HG03571 (cell line): ENCODE measurements around the gene KCNIP4.

Source experiments
- ATAC-seq: cut with Tn5 transposase; IDR thresholded peaks from one replicate; pipeline ENCODE4 v1.9.1; 2021; ENCODE audit not compliant: unreplicated experiment

The KCNIP4 gene

DNA sequence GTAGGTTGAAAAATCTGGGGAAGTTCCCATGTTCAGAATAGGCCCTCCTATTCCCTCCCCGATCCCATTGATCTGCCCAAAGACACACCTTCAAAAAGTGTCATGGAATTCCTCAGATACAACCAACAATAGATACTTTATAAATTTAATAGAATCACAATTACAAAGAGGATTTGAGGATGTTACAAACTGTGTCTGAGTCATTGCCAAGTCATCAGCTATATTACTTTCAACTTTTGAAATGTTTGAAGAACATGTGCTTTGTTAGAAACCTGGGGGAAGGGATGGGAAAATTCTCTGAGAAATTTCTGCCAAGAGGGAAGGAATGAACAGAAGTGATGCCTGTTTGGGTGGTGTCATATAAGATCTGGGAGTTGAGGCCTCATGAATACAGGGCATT, 46.7 kb downstream of the KCNIP4 start:
- no peak for ATAC-seq

DNA sequence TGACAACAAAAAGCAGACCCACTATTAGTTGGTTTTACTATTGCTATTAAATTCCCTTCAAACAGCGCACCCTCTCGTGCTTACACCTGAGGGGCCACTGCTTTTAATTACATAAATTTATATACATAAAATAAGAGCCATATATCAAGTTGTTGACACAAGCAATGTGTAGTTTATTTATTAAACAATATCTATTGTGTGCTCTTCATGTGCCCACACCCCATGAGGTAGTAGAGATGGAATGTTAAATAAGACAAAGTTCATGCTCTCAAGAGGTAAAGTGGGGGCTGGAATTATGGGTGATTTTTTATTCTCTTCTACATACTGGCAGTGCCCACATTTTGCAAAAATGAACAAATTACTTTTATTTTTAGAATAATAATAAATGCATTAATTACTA, 47.3 kb downstream of the KCNIP4 start:
- ATAC-seq: no peak

DNA sequence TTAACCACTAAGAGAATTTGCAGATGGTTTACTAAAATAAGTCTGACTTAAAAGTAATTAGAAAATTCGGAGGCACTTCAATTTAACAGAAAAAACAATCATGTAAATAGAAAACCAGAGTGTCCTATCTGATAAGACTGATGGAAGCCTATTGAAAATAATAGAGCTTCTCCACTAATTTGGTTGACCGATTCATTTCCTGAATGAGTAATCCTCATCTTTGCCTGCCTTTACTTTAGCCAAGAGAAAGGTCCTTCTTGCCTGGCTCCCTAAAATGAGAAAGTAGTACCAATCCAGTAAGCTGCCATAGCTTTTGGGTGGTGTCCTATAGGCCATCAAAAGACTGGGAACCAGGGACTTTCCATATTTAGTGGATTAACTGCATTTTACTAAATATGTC, 48.4 kb downstream of the KCNIP4 start:
- no peak for ATAC-seq

DNA sequence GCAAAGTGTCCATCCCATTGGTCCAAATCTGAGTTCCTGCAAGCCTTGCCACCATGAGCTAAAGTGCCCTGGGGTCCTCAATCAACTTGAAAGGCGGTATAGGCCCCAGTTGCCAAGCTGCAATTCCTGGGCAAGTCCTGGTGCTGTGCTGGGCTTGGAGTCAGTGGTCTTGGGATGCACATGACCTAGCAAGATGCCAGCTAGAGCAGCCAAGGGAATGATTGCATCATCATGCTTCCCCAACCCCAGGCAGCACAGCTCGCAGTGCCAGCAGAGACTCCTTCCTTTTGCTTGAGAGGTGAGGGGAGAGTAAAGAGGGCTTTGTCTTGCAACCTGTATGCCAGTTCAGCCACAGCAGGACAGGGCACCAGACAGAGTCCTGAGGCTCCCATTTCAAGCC, 50.5 kb downstream of the KCNIP4 start:
- ATAC-seq: no peak

DNA sequence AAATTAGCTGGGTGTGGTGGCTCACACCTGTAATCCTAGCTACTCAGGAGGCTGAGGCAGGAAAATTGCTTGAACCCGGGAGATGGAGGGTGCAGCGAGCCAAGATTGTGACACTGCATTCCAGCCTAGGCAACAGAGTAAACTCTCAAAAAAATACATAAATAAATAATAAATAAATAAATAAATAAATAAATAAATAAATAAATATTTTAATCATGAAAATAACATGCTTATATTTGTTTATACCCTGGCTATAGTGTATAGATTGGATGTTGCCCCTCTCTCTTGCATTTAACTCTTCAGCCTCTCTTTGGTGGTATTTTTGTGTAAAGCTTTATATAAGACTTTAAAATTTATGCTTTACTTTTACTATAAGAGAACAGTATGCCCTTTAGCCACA, 51.8 kb downstream of the KCNIP4 start:
- ATAC-seq: no peak

DNA sequence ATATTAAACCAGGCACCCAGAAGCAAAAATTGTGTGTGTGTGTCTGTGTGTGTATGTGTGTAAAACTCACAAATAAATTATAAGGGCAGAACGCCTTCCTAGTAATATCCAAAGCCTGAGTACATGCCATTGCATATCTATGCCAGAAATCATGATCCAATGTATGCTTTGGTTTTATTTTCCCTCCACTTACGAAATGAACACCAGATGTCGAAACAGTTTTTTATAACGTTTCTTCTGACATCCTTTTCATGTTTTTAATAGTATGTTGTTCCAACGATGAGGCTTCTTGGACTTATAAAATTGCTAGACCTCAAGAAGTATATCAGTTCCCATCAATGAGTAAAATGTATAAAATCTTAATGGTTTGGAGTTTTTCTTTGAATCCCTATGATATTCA, 55.4 kb downstream of the KCNIP4 start:
- no peak for ATAC-seq

DNA sequence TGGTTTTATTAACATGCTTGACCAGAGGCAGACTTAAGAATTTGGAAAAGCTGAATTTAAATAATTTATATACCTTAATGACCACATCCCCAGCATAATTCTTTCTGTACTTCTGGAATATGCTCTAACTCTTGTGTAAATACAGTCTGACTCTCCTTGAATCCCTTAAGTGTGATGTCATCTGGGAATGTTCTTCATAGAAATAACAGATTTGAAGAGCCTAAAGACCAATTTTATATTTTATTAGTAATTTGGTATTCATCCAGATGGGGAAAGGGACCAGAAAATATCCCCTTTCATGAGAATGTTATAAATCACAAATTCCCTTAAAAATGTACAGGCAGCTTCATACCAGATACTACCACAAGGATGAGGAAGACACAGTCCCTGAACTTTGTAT, 58.3 kb downstream of the KCNIP4 start:
- no peak for ATAC-seq

DNA sequence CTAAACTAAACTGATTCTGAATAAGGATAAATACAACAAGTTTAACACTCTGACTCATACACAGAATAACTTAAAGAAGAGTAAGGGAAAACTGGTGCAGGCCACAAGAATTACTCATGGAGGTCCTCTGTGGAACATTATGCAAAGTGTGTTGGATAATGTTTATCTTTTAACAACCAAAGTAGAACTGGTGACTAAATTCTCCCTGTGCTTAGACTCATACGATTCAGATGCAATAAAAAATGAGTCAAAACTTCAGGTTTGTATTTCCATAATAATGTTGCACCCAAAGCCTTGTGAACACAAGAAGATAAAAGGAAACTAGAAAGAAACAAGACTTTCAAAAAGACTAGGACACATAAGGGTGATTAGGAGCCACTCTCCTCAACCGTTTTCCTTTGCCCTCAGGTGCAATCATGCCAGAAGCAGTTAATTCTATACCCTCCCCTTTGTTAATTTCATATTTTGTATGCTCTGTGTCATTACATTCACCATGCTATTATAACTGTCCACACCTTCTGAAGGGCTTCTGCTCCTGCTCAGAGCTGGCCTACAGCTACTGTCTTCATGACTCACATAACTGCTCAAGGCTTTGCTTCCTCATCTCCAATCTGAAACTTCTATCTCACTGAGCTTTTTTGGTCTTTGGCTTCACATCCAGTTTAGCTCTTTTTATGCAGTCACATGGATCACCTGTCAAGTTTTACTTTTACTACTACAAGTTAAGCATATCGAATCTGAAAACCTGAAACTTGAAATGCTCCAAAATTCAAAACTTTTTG, 60.2 kb downstream of the KCNIP4 start:
- no peak for ATAC-seq

DNA sequence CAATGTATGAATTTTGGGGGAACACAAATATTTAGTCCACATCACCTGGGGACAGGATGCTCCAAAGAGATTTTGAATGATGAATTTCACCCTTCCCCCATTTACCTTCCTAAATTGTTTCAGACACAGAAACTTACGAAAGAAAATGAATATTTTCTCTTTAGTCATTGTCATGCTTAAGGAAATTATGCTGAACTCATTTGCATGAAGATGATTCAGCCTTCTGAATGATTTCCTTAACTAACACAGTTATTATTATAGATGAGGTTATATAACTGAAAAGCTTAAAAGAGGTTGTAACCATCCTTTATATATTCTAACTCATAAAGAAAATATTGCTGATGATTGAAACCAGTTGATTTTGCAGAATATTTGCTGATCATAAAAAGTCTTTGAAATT, 61.1 kb downstream of the KCNIP4 start:
- no peak for ATAC-seq

DNA sequence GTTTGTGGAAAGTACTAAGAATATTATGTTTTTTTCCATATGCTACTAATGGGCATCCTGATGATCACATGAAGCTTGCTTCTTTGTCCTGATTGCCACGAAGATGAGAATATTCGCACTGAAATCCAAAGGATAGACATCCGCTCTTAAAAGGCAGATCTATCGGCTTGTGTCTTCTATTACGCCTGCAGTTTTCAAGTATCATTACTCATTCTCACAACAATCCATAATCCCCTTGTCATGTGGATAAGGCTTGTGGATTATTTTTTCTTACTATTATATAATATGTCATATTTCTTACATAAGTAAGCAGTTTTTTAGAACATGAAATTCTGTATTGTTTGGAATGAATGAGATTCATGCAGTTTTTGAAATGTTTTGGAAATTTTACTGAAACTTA, 62.8 kb downstream of the KCNIP4 start:
- ATAC-seq: no peak

DNA sequence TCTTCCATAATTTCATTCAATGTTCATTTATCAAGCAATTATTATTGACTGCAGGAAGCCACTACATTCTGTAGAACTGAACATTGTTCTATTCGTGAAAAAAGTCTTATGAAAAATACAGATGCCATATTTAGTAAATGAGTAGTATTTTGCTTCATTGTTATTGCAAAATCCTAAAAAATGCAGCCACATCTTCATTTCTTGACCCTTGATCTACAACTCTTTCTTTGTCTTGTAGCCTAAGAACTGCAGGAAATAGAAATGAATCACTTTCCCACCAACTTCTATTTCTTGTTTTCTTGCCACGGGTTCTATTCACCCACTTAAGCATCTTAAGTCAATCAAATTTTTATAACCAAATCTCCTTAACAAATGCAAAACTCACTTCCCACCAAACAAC, 63.3 kb downstream of the KCNIP4 start:
- ATAC-seq: no peak

DNA sequence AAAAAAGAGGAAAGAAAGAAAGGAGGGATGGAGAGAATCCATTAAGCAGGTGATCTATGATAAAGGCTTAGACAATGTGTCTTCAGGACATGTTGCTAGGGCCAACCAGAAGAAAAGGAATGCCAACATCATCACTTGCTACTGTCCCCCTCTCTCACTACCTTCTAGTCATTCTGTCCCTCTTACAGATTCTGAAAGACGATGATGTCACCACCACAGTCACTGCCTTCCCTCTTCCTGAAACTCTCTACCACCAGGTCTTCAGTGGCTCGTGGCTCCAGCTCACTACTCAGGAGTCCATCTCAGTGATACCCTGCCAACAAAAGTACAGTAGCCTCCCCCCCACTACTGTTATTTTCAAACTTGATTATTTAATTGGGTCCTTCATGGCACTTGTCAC, 64.0 kb downstream of the KCNIP4 start:
- no peak for ATAC-seq

DNA sequence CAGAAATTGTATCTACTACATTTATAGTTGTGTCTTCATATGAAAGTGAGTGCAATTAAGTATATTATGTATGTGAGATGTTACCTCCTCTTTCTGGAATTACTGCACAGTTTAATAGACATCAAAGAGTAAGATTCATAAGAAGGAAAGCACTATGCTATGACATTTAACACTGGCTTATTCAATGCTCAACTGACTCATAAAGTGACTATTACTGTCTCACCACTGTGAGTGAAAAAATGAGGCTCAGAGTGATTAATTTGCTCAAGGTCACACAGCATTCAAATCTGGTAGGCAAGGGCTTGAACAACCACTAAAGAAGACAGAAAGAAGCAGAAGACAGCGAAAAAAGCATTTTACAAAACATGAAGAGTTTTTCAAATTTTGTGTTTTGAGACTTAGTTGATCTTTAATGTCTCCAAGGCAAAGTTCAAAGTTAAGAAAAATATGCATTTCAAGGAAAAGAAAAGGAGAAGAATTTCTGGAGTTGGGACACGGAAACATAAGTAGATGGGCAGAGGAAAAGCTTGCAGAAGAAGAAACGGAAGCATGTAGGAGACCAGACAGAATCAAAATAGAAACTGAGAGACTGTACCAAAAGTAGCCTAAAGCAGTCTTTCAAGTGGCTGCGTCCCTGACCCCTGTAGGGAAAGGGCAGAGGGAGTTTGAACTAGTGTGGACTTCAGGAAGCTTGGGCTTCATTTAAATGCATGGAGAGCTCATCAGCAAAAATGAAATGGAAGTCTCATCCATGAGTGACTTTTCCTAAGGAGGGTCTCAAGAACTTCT, 66.3 kb downstream of the KCNIP4 start:
- ATAC-seq: no peak

DNA sequence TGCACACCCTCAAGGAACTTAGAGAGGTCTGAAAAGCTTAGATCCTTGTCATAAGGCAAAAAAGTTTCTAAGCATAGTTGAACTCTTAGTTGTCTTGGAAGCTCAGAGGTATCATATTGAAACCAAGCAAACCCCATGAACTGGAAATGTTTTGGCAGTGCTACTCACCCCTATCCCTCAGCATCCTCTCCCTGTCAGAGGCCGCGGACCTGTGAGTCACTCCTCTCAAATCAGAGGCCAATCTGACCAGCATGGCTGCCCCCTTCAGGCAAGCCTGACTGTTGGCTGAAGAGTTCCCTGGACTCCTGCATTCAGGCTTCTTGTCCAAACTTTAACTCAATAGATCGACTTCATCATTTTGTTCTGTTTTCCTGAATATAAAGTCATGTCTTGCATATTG, 69.4 kb downstream of the KCNIP4 start:
- no peak for ATAC-seq

DNA sequence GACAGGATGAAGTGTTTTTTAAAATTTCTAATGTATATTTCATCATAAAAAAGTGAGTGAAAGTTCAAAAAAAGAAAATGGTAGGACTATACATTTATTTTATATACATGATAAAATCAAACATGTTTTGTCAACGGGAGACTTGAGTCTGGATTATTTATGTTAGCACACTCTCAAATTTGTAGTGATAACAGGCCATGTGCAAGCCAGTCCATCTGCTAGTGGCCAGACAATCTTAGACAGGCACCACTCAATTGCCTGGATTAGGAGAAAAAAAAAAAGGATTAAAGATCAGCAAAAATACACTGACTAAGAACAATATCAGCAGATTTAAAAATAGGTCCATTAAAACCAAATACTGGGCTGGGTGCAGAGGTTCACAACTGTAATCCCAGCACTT, 71.9 kb downstream of the KCNIP4 start:
- no peak for ATAC-seq

DNA sequence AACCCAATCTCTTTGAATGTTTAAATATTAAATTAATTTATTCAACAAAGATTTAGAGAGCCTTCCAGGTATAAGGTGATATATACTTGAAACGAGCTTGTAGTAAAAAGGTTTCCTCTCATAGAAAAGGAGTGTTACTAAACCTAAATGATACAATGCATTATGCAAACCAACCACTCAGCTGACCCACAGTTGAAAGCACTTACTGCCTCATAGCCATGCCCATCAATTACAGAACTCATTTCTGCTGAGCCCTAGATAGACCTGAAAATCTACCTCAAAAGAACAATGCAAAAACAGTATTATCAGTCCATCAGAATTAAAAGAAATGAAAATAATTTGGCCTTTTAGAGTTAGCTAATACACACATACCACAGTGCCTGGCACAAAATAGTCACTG, 75.4 kb downstream of the KCNIP4 start:
- no peak for ATAC-seq

DNA sequence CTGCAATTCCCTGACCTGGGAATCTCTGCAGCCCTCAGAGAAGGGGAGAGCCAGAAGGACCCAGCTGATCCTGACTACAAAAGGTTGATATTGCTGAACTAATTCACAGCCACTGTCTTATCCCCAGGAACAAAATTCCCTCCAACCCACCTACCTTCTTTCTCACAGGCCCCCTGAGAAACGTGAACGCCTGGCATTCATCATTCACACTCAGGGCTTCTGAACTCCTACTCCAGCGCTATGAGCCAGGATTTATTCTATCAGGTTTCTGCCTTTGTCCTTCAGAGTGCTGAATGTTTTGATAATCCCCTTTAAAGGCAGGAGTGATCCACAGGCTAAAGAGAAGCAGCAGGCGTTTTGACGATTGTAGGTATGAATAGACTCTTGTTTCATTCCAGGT, 76.5 kb downstream of the KCNIP4 start:
- no peak for ATAC-seq

DNA sequence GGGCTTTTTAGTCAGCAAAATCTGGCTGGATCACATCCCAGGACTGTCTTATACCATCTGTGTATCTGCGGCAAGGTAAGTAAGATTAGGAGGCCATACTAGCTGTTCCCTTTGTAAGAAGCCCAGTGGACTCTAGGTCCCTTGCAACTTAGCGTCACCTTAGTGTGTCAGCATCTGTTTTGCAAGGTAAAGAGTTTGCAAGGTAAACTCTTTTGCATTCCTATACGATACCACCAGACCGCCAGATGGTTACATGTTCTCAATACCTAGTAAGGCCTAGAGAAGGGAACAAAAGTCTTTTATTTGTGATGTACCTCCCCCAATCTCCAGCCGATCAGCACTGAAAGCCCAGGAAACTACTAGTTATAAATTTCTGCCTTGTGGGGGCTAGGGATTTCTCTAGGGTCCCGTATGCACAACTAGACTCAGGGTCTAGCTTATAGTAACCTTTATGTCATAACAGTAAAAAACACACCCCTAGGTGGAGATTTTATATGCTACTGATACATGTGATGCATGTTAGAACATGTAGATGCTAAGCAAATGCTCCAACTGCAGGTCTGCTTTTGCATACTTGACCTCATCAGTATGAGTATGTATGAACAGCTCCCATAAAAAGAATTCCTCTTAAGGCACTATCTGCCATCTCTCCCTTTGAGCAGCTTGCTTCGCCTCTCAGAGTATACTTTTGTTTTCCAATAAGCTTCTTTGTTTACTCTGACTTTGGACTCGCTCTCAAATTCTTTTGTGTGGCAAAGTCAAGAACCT, 78.4 kb downstream of the KCNIP4 start:
- no peak for ATAC-seq

DNA sequence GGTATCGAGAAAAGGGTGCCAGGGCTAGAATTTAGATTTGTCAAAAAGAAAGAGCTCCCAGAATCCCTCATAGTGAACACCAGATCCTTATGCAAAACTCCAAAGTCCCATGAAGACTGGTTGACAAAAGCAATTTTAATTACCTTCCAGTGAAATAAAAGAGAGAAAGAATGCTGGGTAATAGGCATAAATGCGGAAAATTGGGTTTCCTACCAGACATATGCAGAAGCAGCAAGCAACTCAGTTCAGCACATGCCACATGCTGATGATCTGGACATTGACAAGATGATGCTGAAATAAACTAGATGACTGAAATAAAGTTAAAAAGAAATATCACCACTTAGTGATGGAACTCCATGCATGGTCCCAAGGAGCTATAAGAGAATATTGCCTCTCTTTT, 83.9 kb downstream of the KCNIP4 start:
- ATAC-seq: no peak

DNA sequence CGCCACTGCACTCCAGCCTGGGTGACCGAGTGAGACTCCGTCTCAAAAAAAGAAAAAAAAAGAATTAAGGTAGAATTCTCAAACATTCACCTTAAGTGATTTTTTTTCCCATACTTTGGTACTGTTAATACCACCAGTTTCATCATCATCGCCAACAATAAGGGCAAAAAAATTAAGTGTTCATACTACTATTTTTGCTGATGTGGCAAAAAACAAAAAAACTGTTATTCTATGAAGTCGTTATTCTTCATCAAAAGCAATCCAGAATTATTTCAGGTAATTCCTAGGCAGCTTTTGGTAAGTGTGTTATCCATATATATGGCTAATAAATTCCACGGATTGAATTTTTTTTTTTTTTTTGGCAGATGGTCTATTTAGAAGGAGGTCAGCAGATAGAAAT, 85.7 kb downstream of the KCNIP4 start:
- no peak for ATAC-seq

DNA sequence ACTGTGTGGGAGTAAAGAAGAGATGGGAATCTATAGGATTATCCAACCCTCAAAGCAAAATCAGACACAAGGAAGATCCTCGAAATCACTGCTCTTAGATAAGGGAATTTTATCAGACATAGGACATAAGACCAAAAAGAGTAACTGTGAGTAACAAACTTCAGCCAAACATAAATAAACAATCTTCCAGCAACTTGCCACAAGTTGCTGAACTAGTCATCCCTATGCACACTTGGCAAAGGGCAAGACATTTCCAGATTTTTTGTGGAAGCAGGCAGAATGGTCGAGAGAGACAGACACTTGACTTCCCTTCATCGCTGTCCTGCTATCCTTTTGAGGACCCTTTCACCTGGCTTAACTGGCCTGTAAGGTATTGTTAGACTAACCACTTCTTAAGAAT, 89.6 kb downstream of the KCNIP4 start:
- ATAC-seq: no peak

DNA sequence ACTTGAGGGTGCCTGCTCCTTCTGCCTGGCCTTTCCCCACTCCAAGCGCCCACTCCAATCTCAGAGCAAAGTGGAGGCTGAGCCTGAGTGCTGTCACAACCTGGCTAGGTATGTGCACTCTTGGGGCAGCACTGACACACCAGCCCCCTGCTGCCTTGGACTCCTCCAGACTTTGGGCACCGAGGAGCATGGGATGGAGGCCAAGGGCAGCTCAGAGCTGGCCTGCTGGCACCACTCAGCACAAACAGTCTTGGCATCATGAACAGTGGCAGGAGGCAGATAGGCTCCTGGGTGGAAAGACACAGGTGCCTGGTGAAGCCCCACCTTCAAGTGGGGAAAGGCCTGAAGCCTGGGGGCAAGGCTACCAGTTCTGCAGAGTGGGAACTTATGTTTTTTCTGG, 91.8 kb downstream of the KCNIP4 start:
- ATAC-seq: no peak
